Activated T-cell treated with anti-CD3 and anti-CD28 coated beads for 1 hour (primary cell): ENCODE data around the gene SLC28A3.

Source experiments
- DNase-seq: peaks from one replicate; pipeline ENCODE4 v3.0.0-alpha.2; 2020; ENCODE audit warnings: low read depth

The SLC28A3 gene

GRCh38 chr9:84238652-84239051 lies 101.9 kb downstream of the SLC28A3 start:
- no peak for DNase-seq

GRCh38 chr9:84235511-84235910 lies 105.0 kb downstream of the SLC28A3 start:
- DNase-seq = no peak

- no peak for DNase-seq
Observed at GRCh38 chr9:84230355-84231145, 110.0 kb downstream of the SLC28A3 start.

- no peak for DNase-seq
Observed at GRCh38 chr9:84229191-84229590, 111.4 kb downstream of the SLC28A3 start.

- DNase-seq = no peak
Observed at GRCh38 chr9:84228130-84228720, 112.3 kb downstream of the SLC28A3 start.

- no peak for DNase-seq
Observed at GRCh38 chr9:84226126-84226525, 114.4 kb downstream of the SLC28A3 start.
